BLaER1 (cell line): ENCODE results near the gene KIAA0930.

Experiments
- H3K27ac ChIP-seq: shearing (Covaris generic); formaldehyde crosslinking; 2 replicates; pipeline ENCODE4 v1.8.1; 2022
- H3K27me3 ChIP-seq: shearing (Covaris generic); formaldehyde crosslinking; 2 replicates; pipeline ENCODE4 v1.8.1; 2022
- H3K36me3 ChIP-seq: shearing (Covaris generic); formaldehyde crosslinking; 2 replicates; pipeline ENCODE4 v1.8.1; 2022
- H3K4me1 ChIP-seq: shearing (Covaris generic); formaldehyde crosslinking; 2 replicates; pipeline ENCODE4 v1.8.1; 2022
- H3K4me2 ChIP-seq: shearing (Covaris generic); formaldehyde crosslinking; 2 replicates; pipeline ENCODE4 v1.8.1; 2022
- H3K4me3 ChIP-seq: shearing (Covaris generic); formaldehyde crosslinking; 2 replicates; pipeline ENCODE4 v1.8.1; 2022
- H3K9ac ChIP-seq: shearing (Covaris generic); formaldehyde crosslinking; 2 replicates; pipeline ENCODE4 v1.8.1; 2022
- H3K9me3 ChIP-seq: shearing (Covaris generic); formaldehyde crosslinking; 2 replicates; pipeline ENCODE4 v1.8.1; 2022
- H4K20me1 ChIP-seq: shearing (Covaris generic); formaldehyde crosslinking; 2 replicates; pipeline ENCODE4 v1.8.1; 2022
- Cebpa-rat ChIP-seq: shearing (Covaris generic); IDR thresholded peaks from 2 replicates; pipeline ENCODE4 v1.8.1; 2022

KIAA0930 gene

GRCh38 chr22:45203150-45203951, 37.3 kb downstream of the KIAA0930 start:
- H3K4me1 ChIP-seq = peaks cover 35% of the 10 kb centered on the region
- peak overlapping the region; percentile 64; the same call in 1 of the 2 replicates for H3K27ac ChIP-seq
- H3K36me3 ChIP-seq = peaks cover 100% of the 10 kb centered on the region
- H3K4me3 ChIP-seq = no peak overlapping the region
- H3K9me3 ChIP-seq = no peaks in the 10 kb centered on the region
- 0 out of 2 replicates have a peak overlapping the region, but pooled peaks have one; percentile 39 for H3K9ac ChIP-seq
- H3K27me3 ChIP-seq = no peaks in the 10 kb centered on the region
- H4K20me1 ChIP-seq = peaks cover 93% of the 10 kb centered on the region
- H3K4me2 ChIP-seq = peak overlapping the region; percentile 79
- TF ChIP-seq Cebpa-rat = no peak

GRCh38 chr22:45202333-45203149, 38.2 kb downstream of the KIAA0930 start:
- H3K4me2 ChIP-seq = peak overlapping the region; percentile 79
- H3K36me3 ChIP-seq = peaks cover 100% of the 10 kb centered on the region
- peak overlapping the region; percentile 39; the same call in 1 of the 2 replicates for H3K9ac ChIP-seq
- no peaks in the 10 kb centered on the region for H3K9me3 ChIP-seq
- peak overlapping the region; percentile 64 for H3K27ac ChIP-seq
- H3K4me3 ChIP-seq = no peak overlapping the region
- TF ChIP-seq Cebpa-rat = no peak
- H3K27me3 ChIP-seq = no peaks in the 10 kb centered on the region
- peaks cover 93% of the 10 kb centered on the region for H4K20me1 ChIP-seq
- H3K4me1 ChIP-seq = peaks cover 35% of the 10 kb centered on the region

GRCh38 chr22:45201678-45202332, 38.9 kb downstream of the KIAA0930 start:
- Histone ChIP-seq H3K27me3 (no peaks in the 10 kb centered on the region), H3K9me3 (no peaks in the 10 kb centered on the region), H3K36me3 (peaks cover 100% of the 10 kb centered on the region), H3K9ac (peak overlapping the region; percentile 39; the same call in 1 of the 2 replicates), H3K4me3 (no peak overlapping the region), H3K4me2 (peak overlapping the region; percentile 79), H3K4me1 (peaks cover 35% of the 10 kb centered on the region), H3K27ac (peak overlapping the region; percentile 64), H4K20me1 (peaks cover 86% of the 10 kb centered on the region)
- TF ChIP-seq Cebpa-rat = no peak

GRCh38 chr22:45200860-45201511, 39.7 kb downstream of the KIAA0930 start:
- Histone ChIP-seq H3K4me2 (peak overlapping the region; percentile 79; the same call in 1 of the 2 replicates), H4K20me1 (peaks cover 80% of the 10 kb centered on the region), H3K36me3 (peaks cover 100% of the 10 kb centered on the region)

GRCh38 chr22:45200230-45200629, 40.5 kb downstream of the KIAA0930 start:
- Histone ChIP-seq H3K27ac (0 out of 2 replicates have a peak overlapping the region, but pooled peaks have one; percentile 6), H3K36me3 (peaks cover 100% of the 10 kb centered on the region), H3K4me1 (peaks cover 35% of the 10 kb centered on the region), H3K4me2 (no peak overlapping the region), H3K4me3 (no peak overlapping the region), H3K9ac (no peak overlapping the region), H4K20me1 (peaks cover 83% of the 10 kb centered on the region), H3K27me3 (no peaks in the 10 kb centered on the region), H3K9me3 (no peaks in the 10 kb centered on the region)
- no peak for TF ChIP-seq Cebpa-rat

More at GRCh38 chr22:45200860-45201511, 39.7 kb downstream of the KIAA0930 start:
- Histone ChIP-seq H3K27me3 (no peaks in the 10 kb centered on the region), H3K4me3 (no peak overlapping the region), H3K27ac (peak overlapping the region; percentile 14; the same call in 1 of the 2 replicates), H3K9ac (peak overlapping the region; percentile 39; the same call in 1 of the 2 replicates), H3K4me1 (peaks cover 35% of the 10 kb centered on the region), H3K9me3 (no peaks in the 10 kb centered on the region)
- TF ChIP-seq Cebpa-rat = no peak

- H3K27me3 ChIP-seq = no peaks in the 10 kb centered on the region
- TF ChIP-seq Cebpa-rat = no peak
- H3K9me3 ChIP-seq = no peaks in the 10 kb centered on the region
- H3K4me2 ChIP-seq = no peak overlapping the region
- H3K4me1 ChIP-seq = peaks cover 35% of the 10 kb centered on the region
- no peak overlapping the region for H3K9ac ChIP-seq
- H3K27ac ChIP-seq = 0 out of 2 replicates have a peak overlapping the region, but pooled peaks have one; percentile 6
- H3K36me3 ChIP-seq = peaks cover 100% of the 10 kb centered on the region
- peaks cover 79% of the 10 kb centered on the region for H4K20me1 ChIP-seq
- no peak overlapping the region for H3K4me3 ChIP-seq
Measured at GRCh38 chr22:45199723-45200122, 41.0 kb downstream of the KIAA0930 start.

GRCh38 chr22:45198463-45198795, 42.3 kb downstream of the KIAA0930 start:
- H3K4me2 ChIP-seq = no peak overlapping the region
- H3K27ac ChIP-seq = no peak overlapping the region
- H4K20me1 ChIP-seq = peaks cover 68% of the 10 kb centered on the region
- H3K36me3 ChIP-seq = peaks cover 91% of the 10 kb centered on the region
- no peak overlapping the region for H3K4me3 ChIP-seq
- no peaks in the 10 kb centered on the region for H3K9me3 ChIP-seq
- no peak for TF ChIP-seq Cebpa-rat
- no peaks in the 10 kb centered on the region for H3K27me3 ChIP-seq
- H3K4me1 ChIP-seq = peaks cover 27% of the 10 kb centered on the region
- H3K9ac ChIP-seq = no peak overlapping the region

- Histone ChIP-seq H3K4me3 (no peak overlapping the region), H3K4me1 (peaks cover 21% of the 10 kb centered on the region), H3K9me3 (no peaks in the 10 kb centered on the region), H3K27me3 (no peaks in the 10 kb centered on the region), H3K36me3 (peaks cover 86% of the 10 kb centered on the region), H3K4me2 (no peak overlapping the region), H3K9ac (no peak overlapping the region), H3K27ac (no peak overlapping the region), H4K20me1 (peaks cover 67% of the 10 kb centered on the region)
- no peak for TF ChIP-seq Cebpa-rat
Measured at GRCh38 chr22:45197606-45198462, 42.9 kb downstream of the KIAA0930 start.
